Measurements from ENCODE around the gene HEY2.

DNA sequence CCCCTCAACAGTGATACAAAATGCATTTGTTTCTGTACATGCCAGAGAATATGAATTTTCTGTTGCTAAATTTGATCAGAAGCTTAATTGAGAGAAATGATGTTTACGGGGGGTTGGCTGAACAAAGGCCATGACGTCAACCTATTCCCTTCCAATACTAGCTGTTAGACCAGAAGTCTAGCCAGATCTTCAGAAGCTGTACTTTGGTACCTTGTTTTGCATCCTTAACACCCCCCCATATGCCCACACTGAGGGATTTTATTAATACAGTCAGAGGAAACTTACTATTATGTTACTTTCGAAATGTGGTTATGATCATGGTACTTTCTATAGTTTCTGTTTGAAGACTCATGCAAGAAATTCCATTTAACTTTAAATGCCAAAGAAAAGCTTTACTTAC is 44.4 kb downstream of the HEY2 start:
- TF ChIP-seq ZNF274 (IDR thresholded peaks at IDR 0.05; ENCODE audit: low read depth, low read length) (no peak), YY1 (IDR thresholded peaks at IDR 0.05; ENCODE audit: insufficient read depth, insufficient read length) (no peak), SUZ12 (IDR thresholded peaks at IDR 0.05; ENCODE audit: extremely low read depth, insufficient read depth, insufficient read length) (no peak)

All from NT2/D1 (cell line).